WTC11 (cell line): ENCODE measurements around the gene LGALS4. TPM values are rescaled to one million over a fixed set of nuclear protein-coding genes. Genes with fewer than 3 reads are reported as not detected.

Experiments
- ATAC-seq: fragments of 200-7000 bp; cut with Tn5 transposase; 2 replicates; pipeline ENCODE4 v1.10.0; 2021; ENCODE audit warnings: mild to moderate bottlenecking, moderate library complexity
- CTCF ChIA-PET: fragments of 300-600 bp; sonication (Branson Sonifier 250); formaldehyde crosslinking; loops from one replicate; lab custom pipeline; 2021; ENCODE audit warnings: antibody characterized with exemption; lab: Charles Lee
- POLR2A ChIA-PET: fragments of 350-600 bp; sonication (Branson Sonifier 250); formaldehyde crosslinking; loops from one replicate; lab custom pipeline; 2021; ENCODE audit warnings: antibody characterized with exemption; lab: Charles Lee
- DNase-seq: peaks from one replicate; pipeline ENCODE4 v3.0.0; 2021; ENCODE audit warnings: low spot score
- H3K27ac Mint-ChIP-seq: 2 replicates; pipeline ENCODE4 v1.8.0; 2021; ENCODE audit warnings: mixed read lengths
- H3K27me3 Mint-ChIP-seq: 2 replicates; pipeline ENCODE4 v1.8.0; 2021; ENCODE audit warnings: low read depth, mild to moderate bottlenecking, moderate library complexity, mixed read lengths
- H3K36me3 Mint-ChIP-seq: 2 replicates; pipeline ENCODE4 v1.8.0; 2021; ENCODE audit warnings: mixed read lengths
- H3K4me1 Mint-ChIP-seq: 2 replicates; pipeline ENCODE4 v1.8.0; 2022; ENCODE audit warnings: mixed read lengths
- H3K4me3 Mint-ChIP-seq: 2 replicates; pipeline ENCODE4 v1.8.0; 2021; ENCODE audit warnings: mild to moderate bottlenecking, moderate library complexity, mixed read lengths
- H3K9me3 Mint-ChIP-seq: 2 replicates; pipeline ENCODE4 v1.8.0; 2021; ENCODE audit warnings: mixed read lengths
- ETV6 ChIP-seq: sonication (generic); formaldehyde crosslinking; IDR thresholded peaks from 2 replicates; pipeline ENCODE4 v1.8.1; 2022; ENCODE audit warnings: mild to moderate bottlenecking, missing genetic modification reagents
- GTF2I ChIP-seq: fragments of 250-450 bp; sonication (Bioruptor Pico); conservative IDR thresholded peaks from 2 replicates; pipeline ENCODE4 v1.4.0; 2021; ENCODE audit warnings: mild to moderate bottlenecking
- JAZF1 ChIP-seq: fragments of 250-450 bp; sonication (Bioruptor Pico); IDR thresholded peaks from 2 replicates; pipeline ENCODE4 v1.9.0; 2021; ENCODE audit warnings: moderate library complexity, mild to moderate bottlenecking, inconsistent platforms
- MYBL2 ChIP-seq: sonication (generic); formaldehyde crosslinking; IDR thresholded peaks from 2 replicates; pipeline ENCODE4 v1.8.1; 2023; ENCODE audit warnings: mild to moderate bottlenecking, moderate library complexity, missing genetic modification reagents
- RELA ChIP-seq: sonication (generic); formaldehyde crosslinking; IDR thresholded peaks from 2 replicates; pipeline ENCODE4 v1.8.1; 2022; ENCODE audit warnings: missing genetic modification reagents, mild to moderate bottlenecking, borderline replicate concordance
- SOX15 ChIP-seq: fragments of 250-450 bp; sonication (Bioruptor Pico); IDR thresholded peaks from 2 replicates; pipeline ENCODE4 v1.9.0; 2021; ENCODE audit warnings: mild to moderate bottlenecking
- TEAD1 ChIP-seq: sonication (generic); formaldehyde crosslinking; IDR thresholded peaks from 2 replicates; pipeline ENCODE4 v1.8.0; 2022; ENCODE audit warnings: mild to moderate bottlenecking, missing genetic modification reagents
- ZNF396 ChIP-seq: fragments of 250-450 bp; sonication (Bioruptor Pico); IDR thresholded peaks from 2 replicates; pipeline ENCODE4 v1.8.0; 2021; ENCODE audit warnings: mild to moderate bottlenecking, moderate library complexity, borderline replicate concordance
- ZNF416 ChIP-seq: fragments of 250-450 bp; sonication (Bioruptor Pico); IDR thresholded peaks from 2 replicates; pipeline ENCODE4 v1.9.0; 2021; ENCODE audit warnings: mild to moderate bottlenecking, inconsistent platforms
- ZNF671 ChIP-seq: fragments of 250-450 bp; sonication (Bioruptor Pico); IDR thresholded peaks from 2 replicates; pipeline ENCODE4 v1.8.0; 2021; ENCODE audit warnings: mild to moderate bottlenecking
- total RNA-seq: library from RNA; stranded (reverse); gene quantifications from 3 replicates; pipeline ENCODE4 v1.2.3, GENCODE V29; 2021
- TF ChIP-seq, protein P1 (sequence below): sonication (generic); formaldehyde crosslinking; IDR thresholded peaks from 2 replicates; pipeline ENCODE4 v1.8.0; 2022; ENCODE audit warnings: mild to moderate bottlenecking, missing genetic modification reagents
- TF ChIP-seq, protein P2 (sequence below): sonication (generic); formaldehyde crosslinking; IDR thresholded peaks from 2 replicates; pipeline ENCODE4 v1.8.1; 2022; ENCODE audit warnings: low read depth, missing genetic modification reagents, borderline replicate concordance
- TF ChIP-seq, protein P3 (sequence below): fragments of 250-450 bp; sonication (Bioruptor Pico); IDR thresholded peaks from 2 replicates; pipeline ENCODE4 v1.9.0; 2021; ENCODE audit warnings: mild to moderate bottlenecking
- TF ChIP-seq, protein P4 (sequence below): sonication (generic); formaldehyde crosslinking; conservative IDR thresholded peaks from 2 replicates; pipeline ENCODE4 v1.8.1; 2022; ENCODE audit warnings: mild to moderate bottlenecking, missing genetic modification reagents
- TF ChIP-seq, protein P5 (sequence below): fragments of 250-450 bp; sonication (Bioruptor Pico); conservative IDR thresholded peaks from 2 replicates; pipeline ENCODE4 v1.9.0; 2021; ENCODE audit warnings: mild to moderate bottlenecking
- TF ChIP-seq, protein P6 (sequence below): sonication (generic); formaldehyde crosslinking; IDR thresholded peaks from 2 replicates; pipeline ENCODE4 v1.8.0; 2022; ENCODE audit warnings: mild to moderate bottlenecking, missing genetic modification reagents
- TF ChIP-seq, protein P7 (sequence below): sonication (generic); formaldehyde crosslinking; IDR thresholded peaks from 2 replicates; pipeline ENCODE4 v1.8.0; 2022; ENCODE audit warnings: mild to moderate bottlenecking, missing genetic modification reagents
- TF ChIP-seq, protein P8 (sequence below): sonication (generic); formaldehyde crosslinking; IDR thresholded peaks from 2 replicates; pipeline ENCODE4 v1.8.1; 2022; ENCODE audit warnings: missing genetic modification reagents, borderline replicate concordance
- TF ChIP-seq, protein P9 (sequence below): fragments of 200-600 bp; IDR thresholded peaks from 2 replicates; pipeline ENCODE4 v1.8.0; 2022; ENCODE audit warnings: antibody characterized with exemption
- TF ChIP-seq, protein P10 (sequence below): fragments of 250-450 bp; sonication (Bioruptor Pico); IDR thresholded peaks from 2 replicates; pipeline ENCODE4 v1.9.0; 2021; ENCODE audit warnings: moderate library complexity, mild to moderate bottlenecking, inconsistent platforms, borderline replicate concordance

Gene LGALS4
- total RNA-seq, 1 experiment from 2014 or later, result 1.5 TPM

DNA sequence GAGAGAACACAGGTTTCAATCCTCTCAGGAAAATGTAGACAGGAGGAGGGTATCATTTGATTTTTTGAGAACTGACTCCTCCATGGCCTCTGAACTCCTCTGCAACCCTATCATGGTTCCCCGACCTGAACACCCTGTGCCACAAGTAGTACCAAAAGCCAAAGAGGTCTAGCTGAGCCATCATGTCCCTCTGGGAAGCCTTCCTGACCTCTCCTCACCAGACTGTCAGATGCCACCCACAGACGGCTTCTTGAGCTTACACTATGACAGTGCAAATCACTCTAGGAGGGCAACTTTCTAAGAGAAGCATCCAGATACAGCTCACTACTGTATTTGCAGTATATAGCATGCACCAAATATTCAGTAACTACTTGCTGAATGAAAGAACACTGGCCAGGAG is 33.4 kb upstream of the LGALS4 start:
- no peak for DNase-seq
- ChIA-PET CTCF (interaction anchor here (1.4 kb wide), 1 partner anchor 77 kb away, joined by 5 read pairs; no protein-coding TSS in a partner anchor), POLR2A (no interaction called here)
- peaks cover 31% of the 10 kb centered on the region for H3K4me1 Mint-ChIP-seq
- no peaks in the 10 kb centered on the region; the same call in 1 of the 2 replicates for H3K27me3 Mint-ChIP-seq
- peaks cover 78% of the 10 kb centered on the region for H3K36me3 Mint-ChIP-seq
- H3K27ac Mint-ChIP-seq, result peak overlapping the region; percentile 72
- H3K4me3 Mint-ChIP-seq, result no peak overlapping the region
- no peaks in the 10 kb centered on the region for H3K9me3 Mint-ChIP-seq
- no peak for TF ChIP-seq ZNF416
- TF ChIP-seq, protein P1, sequence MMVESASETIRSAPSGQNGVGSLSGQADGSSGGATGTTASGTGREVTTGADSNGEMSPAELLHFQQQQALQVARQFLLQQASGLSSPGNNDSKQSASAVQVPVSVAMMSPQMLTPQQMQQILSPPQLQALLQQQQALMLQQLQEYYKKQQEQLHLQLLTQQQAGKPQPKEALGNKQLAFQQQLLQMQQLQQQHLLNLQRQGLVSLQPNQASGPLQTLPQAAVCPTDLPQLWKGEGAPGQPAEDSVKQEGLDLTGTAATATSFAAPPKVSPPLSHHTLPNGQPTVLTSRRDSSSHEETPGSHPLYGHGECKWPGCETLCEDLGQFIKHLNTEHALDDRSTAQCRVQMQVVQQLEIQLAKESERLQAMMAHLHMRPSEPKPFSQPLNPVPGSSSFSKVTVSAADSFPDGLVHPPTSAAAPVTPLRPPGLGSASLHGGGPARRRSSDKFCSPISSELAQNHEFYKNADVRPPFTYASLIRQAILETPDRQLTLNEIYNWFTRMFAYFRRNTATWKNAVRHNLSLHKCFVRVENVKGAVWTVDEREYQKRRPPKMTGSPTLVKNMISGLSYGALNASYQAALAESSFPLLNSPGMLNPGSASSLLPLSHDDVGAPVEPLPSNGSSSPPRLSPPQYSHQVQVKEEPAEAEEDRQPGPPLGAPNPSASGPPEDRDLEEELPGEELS (CRISPR knock-in tag), result no peak
- TF ChIP-seq, protein P2, sequence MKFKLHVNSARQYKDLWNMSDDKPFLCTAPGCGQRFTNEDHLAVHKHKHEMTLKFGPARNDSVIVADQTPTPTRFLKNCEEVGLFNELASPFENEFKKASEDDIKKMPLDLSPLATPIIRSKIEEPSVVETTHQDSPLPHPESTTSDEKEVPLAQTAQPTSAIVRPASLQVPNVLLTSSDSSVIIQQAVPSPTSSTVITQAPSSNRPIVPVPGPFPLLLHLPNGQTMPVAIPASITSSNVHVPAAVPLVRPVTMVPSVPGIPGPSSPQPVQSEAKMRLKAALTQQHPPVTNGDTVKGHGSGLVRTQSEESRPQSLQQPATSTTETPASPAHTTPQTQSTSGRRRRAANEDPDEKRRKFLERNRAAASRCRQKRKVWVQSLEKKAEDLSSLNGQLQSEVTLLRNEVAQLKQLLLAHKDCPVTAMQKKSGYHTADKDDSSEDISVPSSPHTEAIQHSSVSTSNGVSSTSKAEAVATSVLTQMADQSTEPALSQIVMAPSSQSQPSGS (CRISPR knock-in tag), result no peak
- no peak for TF ChIP-seq ETV6 (CRISPR knock-in tag)
- TF ChIP-seq, protein P3, sequence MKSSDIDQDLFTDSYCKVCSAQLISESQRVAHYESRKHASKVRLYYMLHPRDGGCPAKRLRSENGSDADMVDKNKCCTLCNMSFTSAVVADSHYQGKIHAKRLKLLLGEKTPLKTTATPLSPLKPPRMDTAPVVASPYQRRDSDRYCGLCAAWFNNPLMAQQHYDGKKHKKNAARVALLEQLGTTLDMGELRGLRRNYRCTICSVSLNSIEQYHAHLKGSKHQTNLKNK (CRISPR knock-in tag), result no peak
- no peak for TF ChIP-seq JAZF1 (CRISPR knock-in tag)
- TF ChIP-seq ZNF396 (CRISPR knock-in tag), result no peak
- TF ChIP-seq, protein P4, sequence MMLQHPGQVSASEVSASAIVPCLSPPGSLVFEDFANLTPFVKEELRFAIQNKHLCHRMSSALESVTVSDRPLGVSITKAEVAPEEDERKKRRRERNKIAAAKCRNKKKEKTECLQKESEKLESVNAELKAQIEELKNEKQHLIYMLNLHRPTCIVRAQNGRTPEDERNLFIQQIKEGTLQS (CRISPR knock-in tag), result no peak
- TF ChIP-seq MYBL2 (CRISPR knock-in tag), result no peak
- TF ChIP-seq, protein P5, sequence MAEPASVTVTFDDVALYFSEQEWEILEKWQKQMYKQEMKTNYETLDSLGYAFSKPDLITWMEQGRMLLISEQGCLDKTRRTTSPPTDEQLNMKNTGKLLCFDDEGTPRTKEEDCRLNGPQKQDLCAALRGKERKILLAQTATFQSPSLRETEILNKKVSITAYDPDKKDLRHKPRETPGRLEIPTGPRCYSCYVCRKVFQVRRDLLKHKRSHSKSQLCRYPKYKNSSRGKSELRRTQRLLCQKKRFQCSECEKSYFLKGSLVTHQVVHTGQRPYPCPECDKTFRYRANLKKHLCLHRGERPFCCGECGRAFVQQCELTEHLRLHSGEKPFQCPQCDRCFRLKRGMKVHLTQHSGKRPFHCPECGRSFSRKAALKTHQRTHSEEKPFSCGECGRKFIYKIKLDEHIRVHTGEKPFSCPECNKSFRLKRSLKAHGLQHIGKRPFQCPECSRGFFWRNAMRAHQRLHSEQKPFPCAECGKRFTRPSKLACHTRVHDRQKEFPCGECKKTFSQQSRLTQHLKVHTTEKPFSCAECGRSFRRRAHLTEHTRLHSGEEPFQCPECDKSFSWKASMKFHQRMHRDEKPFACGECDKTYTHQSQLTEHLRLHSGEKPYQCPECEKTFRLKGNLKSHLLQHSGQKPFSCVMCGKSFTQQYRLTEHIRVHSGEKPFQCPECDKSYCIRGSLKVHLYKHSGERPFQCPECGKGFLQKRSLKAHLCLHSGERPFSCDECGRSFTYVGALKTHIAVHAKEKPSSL (CRISPR knock-in tag), result no peak
- TF ChIP-seq ZNF671 (CRISPR knock-in tag), result no peak
- no peak for TF ChIP-seq GTF2I
- TF ChIP-seq, protein P6, sequence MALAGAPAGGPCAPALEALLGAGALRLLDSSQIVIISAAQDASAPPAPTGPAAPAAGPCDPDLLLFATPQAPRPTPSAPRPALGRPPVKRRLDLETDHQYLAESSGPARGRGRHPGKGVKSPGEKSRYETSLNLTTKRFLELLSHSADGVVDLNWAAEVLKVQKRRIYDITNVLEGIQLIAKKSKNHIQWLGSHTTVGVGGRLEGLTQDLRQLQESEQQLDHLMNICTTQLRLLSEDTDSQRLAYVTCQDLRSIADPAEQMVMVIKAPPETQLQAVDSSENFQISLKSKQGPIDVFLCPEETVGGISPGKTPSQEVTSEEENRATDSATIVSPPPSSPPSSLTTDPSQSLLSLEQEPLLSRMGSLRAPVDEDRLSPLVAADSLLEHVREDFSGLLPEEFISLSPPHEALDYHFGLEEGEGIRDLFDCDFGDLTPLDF (CRISPR knock-in tag), result no peak
- ATAC-seq, result no peak

DNA sequence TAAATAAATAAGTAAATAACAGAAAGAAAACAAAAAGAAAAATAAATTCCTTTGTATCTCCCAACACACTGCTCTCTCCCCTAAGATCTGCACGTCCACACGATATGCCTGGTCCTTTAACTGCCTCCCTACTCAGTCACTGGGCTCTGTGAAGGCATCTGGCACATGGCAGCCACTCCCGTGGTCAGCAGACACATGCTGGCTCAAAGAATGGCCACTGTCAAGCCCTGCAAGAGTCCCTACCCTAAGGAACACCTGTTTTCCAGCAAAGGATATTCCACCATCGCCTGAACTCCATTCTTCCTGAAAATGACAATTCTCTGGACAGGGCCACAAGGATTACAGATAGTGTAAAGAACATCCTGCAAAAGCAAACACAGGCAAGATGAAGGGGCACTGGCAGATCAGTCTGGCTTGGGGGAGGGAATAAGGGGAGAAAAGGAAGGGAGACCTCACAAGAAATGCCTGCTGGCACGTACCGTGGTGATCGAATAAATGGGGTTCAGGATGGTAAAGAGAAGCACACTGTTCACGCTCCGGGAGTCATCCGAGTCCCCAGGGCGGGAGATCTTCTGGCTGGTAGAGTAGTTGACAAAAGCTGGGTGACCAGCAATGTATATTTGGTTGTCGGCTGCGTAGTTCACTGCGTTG is 32.8 kb upstream of the LGALS4 start:
- CTCF ChIA-PET, result interaction anchor here (1.4 kb wide), 1 partner anchor 76 kb away, joined by 5 read pairs; no protein-coding TSS in a partner anchor
- Mint-ChIP-seq H3K9me3 (no peaks in the 10 kb centered on the region), H3K4me1 (peaks cover 26% of the 10 kb centered on the region), H3K36me3 (peaks cover 84% of the 10 kb centered on the region), H3K4me3 (no peak overlapping the region), H3K27ac (peak overlapping the region; percentile 72), H3K27me3 (no peaks in the 10 kb centered on the region; the same call in 1 of the 2 replicates)
- POLR2A ChIA-PET, result no interaction called here
- no peak for DNase-seq
- no peak for ATAC-seq
- TF ChIP-seq SOX15 (CRISPR knock-in tag) (no peak), ZNF671 (CRISPR knock-in tag) (no peak), TEAD1 (no peak), RELA (CRISPR knock-in tag) (no peak)
- TF ChIP-seq, protein P7, sequence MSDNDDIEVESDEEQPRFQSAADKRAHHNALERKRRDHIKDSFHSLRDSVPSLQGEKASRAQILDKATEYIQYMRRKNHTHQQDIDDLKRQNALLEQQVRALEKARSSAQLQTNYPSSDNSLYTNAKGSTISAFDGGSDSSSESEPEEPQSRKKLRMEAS (CRISPR knock-in tag), result no peak
- TF ChIP-seq, protein P8, sequence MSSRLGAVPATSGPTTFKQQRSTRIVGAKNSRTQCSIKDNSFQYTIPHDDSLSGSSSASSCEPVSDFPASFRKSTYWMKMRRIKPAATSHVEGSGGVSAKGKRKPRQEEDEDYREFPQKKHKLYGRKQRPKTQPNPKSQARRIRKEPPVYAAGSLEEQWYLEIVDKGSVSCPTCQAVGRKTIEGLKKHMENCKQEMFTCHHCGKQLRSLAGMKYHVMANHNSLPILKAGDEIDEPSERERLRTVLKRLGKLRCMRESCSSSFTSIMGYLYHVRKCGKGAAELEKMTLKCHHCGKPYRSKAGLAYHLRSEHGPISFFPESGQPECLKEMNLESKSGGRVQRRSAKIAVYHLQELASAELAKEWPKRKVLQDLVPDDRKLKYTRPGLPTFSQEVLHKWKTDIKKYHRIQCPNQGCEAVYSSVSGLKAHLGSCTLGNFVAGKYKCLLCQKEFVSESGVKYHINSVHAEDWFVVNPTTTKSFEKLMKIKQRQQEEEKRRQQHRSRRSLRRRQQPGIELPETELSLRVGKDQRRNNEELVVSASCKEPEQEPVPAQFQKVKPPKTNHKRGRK (CRISPR knock-in tag), result no peak
- TF ChIP-seq, protein P9, sequence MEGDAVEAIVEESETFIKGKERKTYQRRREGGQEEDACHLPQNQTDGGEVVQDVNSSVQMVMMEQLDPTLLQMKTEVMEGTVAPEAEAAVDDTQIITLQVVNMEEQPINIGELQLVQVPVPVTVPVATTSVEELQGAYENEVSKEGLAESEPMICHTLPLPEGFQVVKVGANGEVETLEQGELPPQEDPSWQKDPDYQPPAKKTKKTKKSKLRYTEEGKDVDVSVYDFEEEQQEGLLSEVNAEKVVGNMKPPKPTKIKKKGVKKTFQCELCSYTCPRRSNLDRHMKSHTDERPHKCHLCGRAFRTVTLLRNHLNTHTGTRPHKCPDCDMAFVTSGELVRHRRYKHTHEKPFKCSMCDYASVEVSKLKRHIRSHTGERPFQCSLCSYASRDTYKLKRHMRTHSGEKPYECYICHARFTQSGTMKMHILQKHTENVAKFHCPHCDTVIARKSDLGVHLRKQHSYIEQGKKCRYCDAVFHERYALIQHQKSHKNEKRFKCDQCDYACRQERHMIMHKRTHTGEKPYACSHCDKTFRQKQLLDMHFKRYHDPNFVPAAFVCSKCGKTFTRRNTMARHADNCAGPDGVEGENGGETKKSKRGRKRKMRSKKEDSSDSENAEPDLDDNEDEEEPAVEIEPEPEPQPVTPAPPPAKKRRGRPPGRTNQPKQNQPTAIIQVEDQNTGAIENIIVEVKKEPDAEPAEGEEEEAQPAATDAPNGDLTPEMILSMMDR, result no peak
- TF ChIP-seq, protein P10, sequence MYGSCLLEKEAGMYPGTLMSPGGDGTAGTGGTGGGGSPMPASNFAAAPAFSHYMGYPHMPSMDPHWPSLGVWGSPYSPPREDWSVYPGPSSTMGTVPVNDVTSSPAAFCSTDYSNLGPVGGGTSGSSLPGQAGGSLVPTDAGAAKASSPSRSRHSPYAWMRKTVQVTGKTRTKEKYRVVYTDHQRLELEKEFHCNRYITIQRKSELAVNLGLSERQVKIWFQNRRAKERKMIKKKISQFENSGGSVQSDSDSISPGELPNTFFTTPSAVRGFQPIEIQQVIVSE, result no peak
